ENCODE measurements around the gene COPB1. TPM values are rescaled to one million over a fixed set of nuclear protein-coding genes. Genes with fewer than 3 reads are reported as not detected.

The COPB1 gene
- total and polyA plus RNA-seq, 2 of the 13 experiments (the other 11 are each of a cell fraction or from before 2014, with no cell fraction given): 114 to 195 TPM

DNA sequence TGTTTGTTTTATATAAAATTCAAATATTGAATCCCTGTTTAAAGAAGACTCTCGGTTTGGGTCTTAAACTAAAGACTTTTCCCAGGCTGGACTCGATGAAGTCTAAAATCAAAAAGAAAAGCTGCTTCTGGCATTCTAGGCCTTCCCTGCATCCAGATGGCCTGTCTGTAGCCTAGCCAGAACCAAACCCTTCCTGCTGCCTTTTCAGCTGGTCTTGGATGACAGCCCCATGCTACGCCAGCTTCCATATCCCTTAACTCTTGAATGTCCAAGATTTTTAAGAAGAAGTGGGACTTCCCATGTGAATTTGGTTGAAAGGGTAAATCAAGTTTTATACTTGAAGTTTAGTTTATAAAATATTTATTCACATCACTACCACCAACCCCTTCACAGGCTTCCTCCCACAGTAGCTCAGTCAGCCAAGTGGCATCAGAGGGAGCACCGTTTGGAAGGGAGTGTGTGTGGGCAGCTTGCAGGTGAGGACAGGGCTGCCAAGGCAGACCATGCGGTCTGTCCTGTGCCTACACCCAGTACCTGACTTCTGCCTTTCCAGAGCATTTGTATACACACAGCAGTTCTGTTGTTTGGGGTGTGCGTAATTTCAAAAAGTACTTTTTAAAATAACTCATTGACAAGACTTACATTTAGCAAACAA is 38.8 kb upstream of the COPB1 start:
- no peak for FAIRE-seq
- H3K27ac ChIP-seq (ENCODE audit: extremely low read length, insufficient read depth, low read length): no peak overlapping the region
- TF ChIP-seq FOSL2 (CRISPR knock-in tag; IDR thresholded peaks at IDR 0.05) (no peak), KLF9 (CRISPR knock-in tag; IDR thresholded peaks at IDR 0.05; ENCODE audit: low read depth) (no peak), ZNF781 (CRISPR knock-in tag; IDR thresholded peaks at IDR 0.05; ENCODE audit: borderline replicate concordance, not compliant biosample characterization) (no peak), NR3C1 (CRISPR knock-in tag; IDR thresholded peaks at IDR 0.05) (no peak), ZMYM4 (CRISPR knock-in tag; IDR thresholded peaks at IDR 0.05) (no peak), TARDBP (CRISPR knock-in tag; IDR thresholded peaks at IDR 0.05) (no peak), ZNF530 (CRISPR knock-in tag; IDR thresholded peaks at IDR 0.05; ENCODE audit: low read depth) (no peak), NFKB2 (CRISPR knock-in tag; IDR thresholded peaks at IDR 0.05; ENCODE audit: borderline replicate concordance) (no peak), ZNF577 (CRISPR knock-in tag; IDR thresholded peaks at IDR 0.05; ENCODE audit: borderline replicate concordance, low read depth) (no peak), ZFX (CRISPR knock-in tag; IDR thresholded peaks at IDR 0.05; ENCODE audit: low read depth) (no peak)
- TF ChIP-seq, protein P1, sequence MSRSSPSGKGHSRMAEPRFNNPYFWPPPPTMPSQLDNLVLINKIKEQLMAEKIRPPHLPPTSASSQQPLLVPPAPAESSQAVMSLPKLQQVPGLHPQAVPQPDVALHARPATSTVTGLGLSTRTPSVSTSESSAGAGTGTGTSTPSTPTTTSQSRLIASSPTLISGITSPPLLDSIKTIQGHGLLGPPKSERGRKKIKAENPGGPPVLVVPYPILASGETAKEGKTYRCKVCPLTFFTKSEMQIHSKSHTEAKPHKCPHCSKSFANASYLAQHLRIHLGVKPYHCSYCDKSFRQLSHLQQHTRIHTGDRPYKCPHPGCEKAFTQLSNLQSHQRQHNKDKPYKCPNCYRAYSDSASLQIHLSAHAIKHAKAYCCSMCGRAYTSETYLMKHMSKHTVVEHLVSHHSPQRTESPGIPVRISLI (CRISPR knock-in tag; IDR thresholded peaks at IDR 0.05; ENCODE audit: borderline replicate concordance): no peak
- TF ChIP-seq, protein P2, sequence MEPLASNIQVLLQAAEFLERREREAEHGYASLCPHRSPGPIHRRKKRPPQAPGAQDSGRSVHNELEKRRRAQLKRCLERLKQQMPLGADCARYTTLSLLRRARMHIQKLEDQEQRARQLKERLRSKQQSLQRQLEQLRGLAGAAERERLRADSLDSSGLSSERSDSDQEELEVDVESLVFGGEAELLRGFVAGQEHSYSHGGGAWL (CRISPR knock-in tag; IDR thresholded peaks at IDR 0.05): no peak
- H3K36me3 ChIP-seq (replicated peaks in 1 of 2; ENCODE audit: control insufficient read depth in 1 of 2, insufficient read depth in 2 of 2, low read length in 2 of 2): no peaks in the 10 kb centered on the region; a peak in 1 of 5 replicates
- ATAC-seq: no peak
- no peaks in the 10 kb centered on the region for H3K9me3 ChIP-seq (ENCODE audit: low read length)
- no peak overlapping the region for H3K4me2 ChIP-seq (ENCODE audit: low read depth, low read length)
- CTCF ChIA-PET (ENCODE audit: low intra/inter-chr PET ratio, low total read pairs): no interaction called here
- POLR2A ChIA-PET: no interaction called here
- DNase-seq (ENCODE audit: low spot score): no peak
- intact Hi-C loops (cut with micrococcal nuclease; ENCODE audit: unreplicated experiment) (loop anchor here (5.0 kb wide), 1 partner anchor 249 kb away; no protein-coding TSS in a partner anchor), in situ Hi-C loops (cut with HindIII; ENCODE audit: extremely low pct_ligation_motif_present, low pct_unique_long_range_greater_than_20kb) (loop anchor here (5.0 to 25.0 kb wide), 2 partner anchors 99 to 369 kb away; partner anchors contain the start of gene PDE3B)
- 94% methylated on average over 6 of the region's 6 CpGs for WGBS (ENCODE audit: low lambda C conversion rate)
- BruUV-seq (replicated peaks): no TSS peak
- H3K9ac ChIP-seq (ENCODE audit: insufficient read depth, low read depth, low read length): no peak overlapping the region
- no peaks in the 10 kb centered on the region for H3K27me3 ChIP-seq (ENCODE audit: control insufficient read depth in 1 of 2, insufficient read depth in 2 of 2, low read length in 2 of 2)
- no peak overlapping the region for H2AFZ ChIP-seq (ENCODE audit: low read length)
- no peak overlapping the region for H3K4me3 ChIP-seq (replicated peaks in 1 of 3; ENCODE audit: insufficient read depth in 1 of 3, low read depth in 2 of 3, low read length in 3 of 3)
- no peaks in the 10 kb centered on the region for H3K79me2 ChIP-seq (ENCODE audit: insufficient read depth, low read length)
- H4K20me1 ChIP-seq (ENCODE audit: insufficient read depth, low read length): no peaks in the 10 kb centered on the region
- peaks cover 31% of the 10 kb centered on the region for H3K4me1 ChIP-seq (ENCODE audit: insufficient read depth, low read length)
